B cell (primary cell): Measurements from ENCODE around the gene NCAPH2. TPM values are rescaled to one million over a fixed set of nuclear protein-coding genes. Genes with fewer than 3 reads are reported as not detected.
A peak's percentile ranks its signal among the peaks of the same experiment; 100 is the strongest.

ENCODE experiments used
- ATAC-seq: fragments of 200-7000 bp; cut with Tn5 transposase; one replicate; pipeline ENCODE4 v1.10.0; 2021; ENCODE audit warnings: low read depth, mild to moderate bottlenecking, moderate number of reproducible peaks, moderate library complexity
- CTCF ChIA-PET: fragments of 350-600 bp; sonication (Branson Sonifier 250); formaldehyde crosslinking; loops from one replicate; lab custom pipeline; 2021; ENCODE audit warnings: antibody characterized with exemption, inconsistent platforms; lab: Charles Lee
- POLR2A ChIA-PET: fragments of 350-600 bp; sonication (Branson Sonifier 250); formaldehyde crosslinking; loops from one replicate; lab custom pipeline; 2021; ENCODE audit warnings: antibody characterized with exemption; lab: Charles Lee
- DNase-seq: peaks from one replicate; pipeline ENCODE4 v3.0.0; 2013
- H2AFZ ChIP-seq: 2 replicates; pipeline ENCODE4 v1.6.1; 2012; ENCODE audit warnings: mild to moderate bottlenecking, low read depth, low read length; ENCODE audit not compliant: insufficient read depth, poor library complexity, severe bottlenecking
- H3K27ac ChIP-seq, 2 donors: 1 replicate in 1 of 2; 2 replicates in 1 of 2; pipeline ENCODE4 v1.5.1; 2012 to 2013; ENCODE audit warnings: low read length in 2 of 2, mild to moderate bottlenecking in 2 of 2, moderate library complexity in 1 of 2
- H3K27me3 ChIP-seq, 4 experiments: fragments of 200-600 bp in 1 of 4; sonication (generic) in 1 of 4; replicated peaks in 1 of 4; 1 replicate in 2 of 4; 2 replicates in 2 of 4; pipeline versions ENCODE4 v1.6.1 to v1.7.0; 2013 to 2016; ENCODE audit warnings: low read length in 3 of 4, mild to moderate bottlenecking in 2 of 4, mixed read lengths in 1 of 4, moderate library complexity in 1 of 4; ENCODE audit not compliant: insufficient read depth in 4 of 4, control insufficient read depth in 3 of 4; ENCODE audit errors: control extremely low read depth in 1 of 4
- H3K36me3 ChIP-seq, 2 experiments: replicated peaks in 1 of 2; 1 replicate in 1 of 2; 2 replicates in 1 of 2; pipeline versions ENCODE4 v1.6.1 to v1.7.1; 2013; ENCODE audit warnings: low read length in 1 of 2; ENCODE audit not compliant: insufficient read depth in 2 of 2, control insufficient read depth in 1 of 2; ENCODE audit errors: control extremely low read depth in 1 of 2, extremely low read depth in 1 of 2
- H3K4me1 ChIP-seq, 2 donors: fragments of 200-600 bp in 1 of 2; sonication (generic) in 1 of 2; 1 replicate in 1 of 2; 2 replicates in 1 of 2; pipeline versions ENCODE4 v1.5.1 to v1.6.1; 2013 to 2017; ENCODE audit warnings: low read length in 2 of 2; ENCODE audit not compliant: control insufficient read depth in 2 of 2, insufficient read depth in 2 of 2
- H3K4me2 ChIP-seq: replicated peaks from 2 replicates; pipeline ENCODE3; 2012; ENCODE audit warnings: mild to moderate bottlenecking, low read depth, low read length; ENCODE audit not compliant: poor library complexity, severe bottlenecking
- H3K4me3 ChIP-seq, 5 experiments: fragments of 200-600 bp in 1 of 5; sonication (generic) in 1 of 5; 1 replicate in 3 of 5; 2 replicates in 2 of 5; pipeline versions ENCODE4 v1.5.1 to v1.7.0; 2011 to 2016; ENCODE audit warnings: low read length in 4 of 5, mild to moderate bottlenecking in 4 of 5, low read depth in 2 of 5, control low read depth in 1 of 5, moderate library complexity in 1 of 5; ENCODE audit not compliant: insufficient read depth in 1 of 5; ENCODE audit errors: control extremely low read depth in 1 of 5, extremely low read depth in 1 of 5
- H3K79me2 ChIP-seq: fragments of 200-600 bp; sonication (generic); one replicate; pipeline ENCODE4 v1.6.0; 2016; ENCODE audit warnings: low read length; ENCODE audit not compliant: control insufficient read depth, insufficient read depth
- H3K9ac ChIP-seq: fragments of 200-600 bp; sonication (generic); 2 replicates; pipeline ENCODE4 v1.6.1; 2017; ENCODE audit warnings: mild to moderate bottlenecking, low read length, moderate library complexity
- H3K9me3 ChIP-seq, 3 donors: one replicate each; pipeline versions ENCODE4 v1.6.1 to v1.7.1; 2013; ENCODE audit warnings: low read length in 2 of 3; ENCODE audit not compliant: control insufficient read depth in 2 of 3, insufficient read depth in 1 of 3; ENCODE audit errors: control extremely low read depth in 1 of 3
- H4K20me1 ChIP-seq: 2 replicates; pipeline ENCODE4 v1.6.0; 2012; ENCODE audit warnings: mild to moderate bottlenecking, low read length; ENCODE audit not compliant: insufficient read depth, control insufficient read depth, poor library complexity, severe bottlenecking
- H3K27ac Mint-ChIP-seq: one replicate; pipeline ENCODE4 v1.8.0; 2021; ENCODE audit warnings: mixed read lengths
- H3K27me3 Mint-ChIP-seq: one replicate; pipeline ENCODE4 v1.8.0; 2021; ENCODE audit warnings: mixed read lengths
- H3K4me1 Mint-ChIP-seq: one replicate; pipeline ENCODE4 v1.8.0; 2021; ENCODE audit warnings: mixed read lengths
- H3K4me3 Mint-ChIP-seq: one replicate; pipeline ENCODE4 v1.8.0; 2021; ENCODE audit warnings: mixed read lengths
- H3K9me3 Mint-ChIP-seq: one replicate; pipeline ENCODE4 v1.8.0; 2022; ENCODE audit warnings: mixed read lengths; ENCODE audit not compliant: insufficient read depth
- EZH2 ChIP-seq: IDR thresholded peaks from 2 replicates; pipeline ENCODE4 v1.6.1; 2012; ENCODE audit warnings: borderline replicate concordance, low read depth, mild to moderate bottlenecking, moderate library complexity, low read length; ENCODE audit not compliant: insufficient read depth, poor library complexity, severe bottlenecking
- WGBS: methylation state at CpG from one replicate; pipeline ENCODE4 v1.1.5; 2013; ENCODE audit warnings: missing lambda C conversion rate; ENCODE audit not compliant: insufficient coverage; 5-methylcytosine and 5-hydroxymethylcytosine counted together
- intact Hi-C: fragments of 100-400 bp; cut with micrococcal nuclease; formaldehyde crosslinking; loops from one replicate; pipeline ENCODE4 v1.10.0; 2022
- polyA plus RNA-seq: library from polyadenylated mRNA; depleted of rRNA; stranded (reverse); fragments of >200 nt; gene quantifications from 2 replicates; pipeline ENCODE4 v1.2.3, GENCODE V29; 2012
- total RNA-seq, 2 donors: library from RNA; stranded (reverse); fragments of 120-200 nt in 1 of 2; gene quantifications; 1 replicate in 1 of 2; 2 replicates in 1 of 2; pipeline versions ENCODE4 v1.2.3 to v1.2.4, GENCODE V29; 2013 to 2022
- TF ChIP-seq, protein P1 (sequence below): fragments of 200-600 bp; IDR thresholded peaks from one replicate; pipeline ENCODE4 v1.8.0; 2022; ENCODE audit warnings: antibody characterized with exemption, mild to moderate bottlenecking

The NCAPH2 gene
- total and polyA plus RNA-seq, 2 donors (not counting 1 experiment from before 2014, with no cell fraction given), result 47.1 to 76.9 TPM

DNA sequence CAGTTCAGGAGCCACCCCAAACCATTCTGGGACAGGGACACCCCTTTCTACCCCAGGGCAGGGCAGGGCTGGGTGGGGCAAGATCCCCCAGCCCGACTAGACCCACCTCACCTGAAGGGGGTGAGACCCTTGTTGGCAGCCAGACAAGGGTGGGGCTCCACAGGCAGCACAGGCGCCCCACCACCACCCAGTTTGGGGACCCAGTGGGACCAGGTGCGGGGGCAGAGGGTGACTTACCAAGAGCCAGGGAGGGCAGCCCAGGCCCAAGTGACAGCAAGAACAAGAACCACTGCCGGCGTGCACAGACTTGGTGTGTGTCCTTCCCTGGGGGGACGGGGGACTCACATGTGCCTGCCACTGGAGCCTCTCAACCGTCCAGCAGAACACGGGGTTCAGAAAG is 24.5 kb upstream of the NCAPH2 start:
- Mint-ChIP-seq H3K9me3 (no peaks in the 10 kb centered on the region), H3K27me3 (peaks cover 4% of the 10 kb centered on the region), H3K27ac (no peak overlapping the region), H3K4me1 (peaks cover 25% of the 10 kb centered on the region), H3K4me3 (no peak overlapping the region)
- ATAC-seq (no peak), DNase-seq (no peak)
- Histone ChIP-seq H3K9me3 (peaks cover 0 to 3% (median 0%) of the 10 kb centered on the region in 3 donors), H3K79me2 (peaks cover 4% of the 10 kb centered on the region), H3K4me3 (no peak overlapping the region), H3K27me3 (peaks cover 0 to 26% (median 7%) of the 10 kb centered on the region in 4 experiments), H3K4me1 (peaks cover 16 to 31% of the 10 kb centered on the region in 2 donors), H3K36me3 (no peaks in the 10 kb centered on the region), H3K4me2 (peak overlapping the region; percentile 5), H2AFZ (no peak overlapping the region), H3K9ac (no peak overlapping the region), H4K20me1 (peaks cover 5% of the 10 kb centered on the region), H3K27ac (no peak overlapping the region)
- ChIA-PET POLR2A (no interaction called here), CTCF (interaction anchor here (1.8 kb wide), 1 partner anchor 10 kb away, joined by 4 read pairs; no protein-coding TSS in a partner anchor)
- 89% methylated on average over 8 of the region's 8 CpGs for WGBS
- TF ChIP-seq, protein P1, sequence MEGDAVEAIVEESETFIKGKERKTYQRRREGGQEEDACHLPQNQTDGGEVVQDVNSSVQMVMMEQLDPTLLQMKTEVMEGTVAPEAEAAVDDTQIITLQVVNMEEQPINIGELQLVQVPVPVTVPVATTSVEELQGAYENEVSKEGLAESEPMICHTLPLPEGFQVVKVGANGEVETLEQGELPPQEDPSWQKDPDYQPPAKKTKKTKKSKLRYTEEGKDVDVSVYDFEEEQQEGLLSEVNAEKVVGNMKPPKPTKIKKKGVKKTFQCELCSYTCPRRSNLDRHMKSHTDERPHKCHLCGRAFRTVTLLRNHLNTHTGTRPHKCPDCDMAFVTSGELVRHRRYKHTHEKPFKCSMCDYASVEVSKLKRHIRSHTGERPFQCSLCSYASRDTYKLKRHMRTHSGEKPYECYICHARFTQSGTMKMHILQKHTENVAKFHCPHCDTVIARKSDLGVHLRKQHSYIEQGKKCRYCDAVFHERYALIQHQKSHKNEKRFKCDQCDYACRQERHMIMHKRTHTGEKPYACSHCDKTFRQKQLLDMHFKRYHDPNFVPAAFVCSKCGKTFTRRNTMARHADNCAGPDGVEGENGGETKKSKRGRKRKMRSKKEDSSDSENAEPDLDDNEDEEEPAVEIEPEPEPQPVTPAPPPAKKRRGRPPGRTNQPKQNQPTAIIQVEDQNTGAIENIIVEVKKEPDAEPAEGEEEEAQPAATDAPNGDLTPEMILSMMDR, result no peak
- TF ChIP-seq EZH2, result no peak
- intact Hi-C loops, result no loop called here

DNA sequence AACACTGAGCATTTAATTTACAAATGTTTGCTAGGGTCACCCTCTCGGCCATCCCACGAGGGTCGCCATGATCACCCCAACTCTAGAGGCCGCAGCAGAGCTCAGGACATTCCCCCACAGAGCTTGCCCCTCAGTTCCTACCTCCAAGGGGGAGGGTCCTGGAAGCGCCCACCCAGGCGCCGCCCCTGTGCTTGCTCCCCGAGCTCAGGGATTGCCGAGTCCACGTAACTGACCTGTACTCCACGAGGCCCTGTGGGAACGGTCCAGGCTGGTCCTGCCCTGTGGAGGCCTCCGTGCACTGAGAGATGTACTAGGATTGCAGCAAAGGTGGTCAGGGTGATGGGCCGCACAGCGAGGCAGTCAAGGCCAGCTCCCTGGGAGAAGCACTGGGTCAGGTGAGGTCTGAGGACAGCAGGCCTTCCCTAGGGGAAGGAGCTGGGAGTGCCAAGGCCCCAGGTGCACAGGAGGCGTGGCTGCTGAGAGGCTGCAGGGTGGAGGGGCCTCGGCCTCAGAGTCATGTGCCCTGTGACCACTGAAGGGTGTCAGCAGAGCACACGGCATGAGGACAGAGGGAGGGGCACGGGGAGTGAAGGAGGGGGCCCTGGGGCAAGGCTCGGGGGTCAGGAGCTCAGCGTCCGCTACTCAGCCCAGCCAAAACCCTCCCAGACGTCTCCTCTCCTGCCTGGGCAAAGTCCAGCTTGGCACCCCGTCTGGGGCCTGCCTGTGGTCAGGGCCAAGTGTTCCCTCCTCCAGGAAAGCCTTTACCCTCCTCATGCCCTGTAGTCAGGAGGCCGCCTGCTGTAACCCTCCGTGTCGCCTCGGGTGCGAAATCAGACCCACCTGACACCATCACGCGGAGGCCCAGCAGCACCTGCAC is 23.8 kb upstream of the NCAPH2 start:
- H3K27ac ChIP-seq, result no peak overlapping the region
- H3K9ac ChIP-seq, result no peak overlapping the region
- DNase-seq, result peak; percentile 45
- ATAC-seq, result peak; percentile 41
- peaks cover 16 to 31% of the 10 kb centered on the region in 2 donors for H3K4me1 ChIP-seq
- H4K20me1 ChIP-seq, result peaks cover 5% of the 10 kb centered on the region
- H3K4me3 Mint-ChIP-seq, result peak overlapping the region; percentile 39
- ChIA-PET POLR2A (interaction anchor here (0.6 to 0.7 kb wide), 2 partner anchors 81 to 544 kb away, joined by 3 read pairs; no protein-coding TSS in a partner anchor), CTCF (interaction anchor here (0.9 to 1.8 kb wide), 3 partner anchors 11 to 136 kb away, joined by 3 to 4 read pairs (median 4); no protein-coding TSS in a partner anchor)
- H2AFZ ChIP-seq, result no peak overlapping the region
- WGBS, result 78% methylated on average over 29 of the region's 31 CpGs
- intact Hi-C loops, result no loop called here
- H3K9me3 ChIP-seq, result peaks cover 0 to 3% (median 0%) of the 10 kb centered on the region in 3 donors
- peaks cover 0 to 26% (median 7%) of the 10 kb centered on the region in 4 experiments for H3K27me3 ChIP-seq
- no peak overlapping the region for H3K4me2 ChIP-seq
- peaks cover 25% of the 10 kb centered on the region for H3K4me1 Mint-ChIP-seq
- H3K79me2 ChIP-seq, result peaks cover 4% of the 10 kb centered on the region
- peak overlapping the region; percentile 37 for H3K27ac Mint-ChIP-seq
- H3K27me3 Mint-ChIP-seq, result peaks cover 4% of the 10 kb centered on the region
- H3K4me3 ChIP-seq, result no peak overlapping the region
- no peaks in the 10 kb centered on the region for H3K36me3 ChIP-seq
- no peaks in the 10 kb centered on the region for H3K9me3 Mint-ChIP-seq
- TF ChIP-seq EZH2, result no peak
- TF ChIP-seq, protein P1, result no peak
